HG03571 (cell line): ENCODE measurements around the gene SELENBP1.
"Not testable (repeated sequence)": the region's sequence is repeated elsewhere in the genome, so short reads cannot be mapped to it uniquely, and the experiment has no call there.

Experiments
- ATAC-seq: cut with Tn5 transposase; IDR thresholded peaks from one replicate; pipeline ENCODE4 v1.9.1; 2021; ENCODE audit not compliant: unreplicated experiment

Gene SELENBP1

GRCh38 chr1:151372058-151372934 lies at the start of gene SELENBP1:
SELENBP1 (minus strand) TSS chr1:151372705; CDS start chr1:151372641, 64 bp downstream.
- no peak for ATAC-seq

- no peak for ATAC-seq
These were observed 47.3 kb upstream of the SELENBP1 start for GRCh38 chr1:151419819-151420218.

GRCh38 chr1:151418081-151418480 lies 45.6 kb upstream of the SELENBP1 start:
- no peak for ATAC-seq

GRCh38 chr1:151416231-151416630 lies 43.7 kb upstream of the SELENBP1 start:
- ATAC-seq, result no peak

- no peak for ATAC-seq
These were observed 39.4 kb upstream of the SELENBP1 start for GRCh38 chr1:151411884-151412283.

GRCh38 chr1:151408891-151409290 lies 36.4 kb upstream of the SELENBP1 start:
- ATAC-seq, result no peak

- ATAC-seq, result no peak
These were observed 34.8 kb upstream of the SELENBP1 start for GRCh38 chr1:151407304-151407703.

- no peak for ATAC-seq
These were observed 33.7 kb upstream of the SELENBP1 start for GRCh38 chr1:151406176-151406575.

- no peak for ATAC-seq
These were observed 32.9 kb upstream of the SELENBP1 start for GRCh38 chr1:151405187-151405951.

GRCh38 chr1:151403612-151404011 lies 31.1 kb upstream of the SELENBP1 start:
- no peak for ATAC-seq

GRCh38 chr1:151402764-151403163 lies 30.3 kb upstream of the SELENBP1 start:
- no peak for ATAC-seq

GRCh38 chr1:151401860-151402259 lies 29.4 kb upstream of the SELENBP1 start:
- no peak for ATAC-seq

GRCh38 chr1:151401125-151401788 lies 28.8 kb upstream of the SELENBP1 start:
- ATAC-seq, result no peak

GRCh38 chr1:151399324-151400171 lies 27.0 kb upstream of the SELENBP1 start, which contains the start of gene PSMB4:
PSMB4 (plus strand) TSS chr1:151399573; CDS start chr1:151399588, 15 bp downstream.
- peak; percentile 76 for ATAC-seq

- not testable (repeated sequence) for ATAC-seq
These were observed 23.8 kb upstream of the SELENBP1 start for GRCh38 chr1:151396265-151396664.

GRCh38 chr1:151393583-151393982 lies 21.1 kb upstream of the SELENBP1 start:
- no peak for ATAC-seq

- no peak for ATAC-seq
These were observed 18.6 kb upstream of the SELENBP1 start for GRCh38 chr1:151391079-151391563.

GRCh38 chr1:151390221-151391078 lies 17.9 kb upstream of the SELENBP1 start:
- not testable (repeated sequence) for ATAC-seq

- ATAC-seq, result no peak
These were observed 13.5 kb upstream of the SELENBP1 start for GRCh38 chr1:151386002-151386401.
